COR-L47 (cell line): Measurements from ENCODE around the gene FUT2.
"Not testable (repeated sequence)": the region's sequence is repeated elsewhere in the genome, so short reads cannot be mapped to it uniquely, and the experiment has no call there.

Experiments
- DNase-seq: peaks from one replicate; lab custom pipeline; 2025; lab: John Stamatoyannopoulos, UW

Gene FUT2

DNA sequence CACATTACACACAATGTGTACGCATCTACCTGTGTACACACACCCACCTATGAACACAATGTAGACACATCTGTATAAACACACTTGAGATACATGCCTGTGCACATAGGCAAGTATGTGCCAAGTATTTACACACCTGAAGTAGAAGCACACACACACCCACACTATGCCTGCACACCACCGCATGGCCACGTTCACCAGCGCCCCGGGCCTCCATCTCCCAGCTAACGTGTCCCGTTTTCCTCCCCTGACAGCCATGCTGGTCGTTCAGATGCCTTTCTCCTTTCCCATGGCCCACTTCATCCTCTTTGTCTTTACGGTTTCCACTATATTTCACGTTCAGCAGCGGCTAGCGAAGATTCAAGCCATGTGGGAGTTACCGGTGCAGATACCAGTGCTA lies 6.9 kb downstream of the FUT2 start:
- no peak for DNase-seq

DNA sequence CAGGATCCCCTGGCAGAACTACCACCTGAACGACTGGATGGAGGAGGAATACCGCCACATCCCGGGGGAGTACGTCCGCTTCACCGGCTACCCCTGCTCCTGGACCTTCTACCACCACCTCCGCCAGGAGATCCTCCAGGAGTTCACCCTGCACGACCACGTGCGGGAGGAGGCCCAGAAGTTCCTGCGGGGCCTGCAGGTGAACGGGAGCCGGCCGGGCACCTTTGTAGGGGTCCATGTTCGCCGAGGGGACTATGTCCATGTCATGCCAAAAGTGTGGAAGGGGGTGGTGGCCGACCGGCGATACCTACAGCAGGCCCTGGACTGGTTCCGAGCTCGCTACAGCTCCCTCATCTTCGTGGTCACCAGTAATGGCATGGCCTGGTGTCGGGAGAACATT lies 7.5 kb downstream of the FUT2 start:
- no peak for DNase-seq

DNA sequence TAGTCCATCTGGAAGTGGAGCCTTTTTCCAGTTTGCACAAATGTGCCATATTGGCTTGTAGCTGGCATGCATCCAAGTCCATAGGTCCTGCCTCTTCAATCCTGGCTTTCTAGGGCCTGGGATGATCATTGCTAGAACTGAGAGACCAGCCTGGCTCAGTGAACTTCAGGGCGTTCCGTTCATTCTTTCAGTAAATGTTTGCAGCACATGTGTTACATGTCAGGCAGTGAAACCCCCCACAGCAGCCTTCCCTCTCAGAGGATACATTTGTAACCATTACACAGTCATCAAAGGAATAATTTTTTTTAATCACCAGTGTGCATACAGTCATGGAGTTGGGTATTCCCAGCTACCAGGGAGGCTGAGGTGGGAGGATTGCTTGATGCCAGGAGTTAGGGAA lies 9.7 kb downstream of the FUT2 start:
- no peak for DNase-seq

DNA sequence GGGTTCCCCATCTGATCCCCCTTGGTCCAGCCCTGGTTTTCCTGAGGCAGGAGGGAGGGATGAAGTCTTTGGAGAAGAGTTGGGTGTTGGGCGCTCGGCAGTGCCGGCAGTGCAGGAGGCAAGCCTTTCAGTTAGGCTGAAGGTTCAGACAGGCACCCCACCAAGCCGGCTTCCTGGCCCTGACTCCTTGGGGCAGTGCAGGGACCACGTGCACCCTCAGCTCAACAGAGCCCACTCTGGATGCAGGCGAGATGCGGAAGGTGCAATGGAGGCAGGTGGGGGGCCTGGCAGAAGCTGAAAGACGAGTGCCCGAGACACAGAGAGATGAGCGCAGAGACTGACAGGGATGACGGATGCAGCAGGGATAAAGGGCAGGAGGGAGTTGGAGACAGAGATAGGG lies 12.7 kb downstream of the FUT2 start:
- no peak for DNase-seq

DNA sequence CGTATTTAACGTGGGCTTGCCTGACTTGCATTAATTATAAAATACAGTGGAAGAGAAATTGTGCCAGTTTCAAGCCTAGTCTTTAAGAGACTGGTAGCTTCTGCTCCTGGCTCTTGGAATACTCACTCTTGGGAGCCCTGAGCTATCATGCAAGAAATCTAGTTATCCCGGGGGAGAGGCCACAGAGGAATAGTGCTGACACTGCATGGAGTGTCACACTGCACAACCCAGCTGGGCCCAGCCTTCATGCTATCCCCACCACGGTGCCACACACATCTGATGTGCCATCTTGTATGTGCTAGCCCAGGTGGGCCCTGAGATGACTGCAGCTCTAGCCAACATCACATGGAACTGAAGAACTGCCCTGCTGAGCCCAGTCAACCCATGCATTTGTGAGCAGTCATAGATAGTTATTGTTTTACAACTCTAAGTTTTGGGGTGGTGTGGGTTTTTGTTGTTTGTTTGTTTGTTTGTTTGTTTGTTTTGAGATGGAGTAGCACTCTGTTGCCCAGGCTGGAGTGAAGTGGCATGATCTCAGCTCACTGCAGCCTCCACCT lies 15.4 kb downstream of the FUT2 start:
- DNase-seq, result no peak

DNA sequence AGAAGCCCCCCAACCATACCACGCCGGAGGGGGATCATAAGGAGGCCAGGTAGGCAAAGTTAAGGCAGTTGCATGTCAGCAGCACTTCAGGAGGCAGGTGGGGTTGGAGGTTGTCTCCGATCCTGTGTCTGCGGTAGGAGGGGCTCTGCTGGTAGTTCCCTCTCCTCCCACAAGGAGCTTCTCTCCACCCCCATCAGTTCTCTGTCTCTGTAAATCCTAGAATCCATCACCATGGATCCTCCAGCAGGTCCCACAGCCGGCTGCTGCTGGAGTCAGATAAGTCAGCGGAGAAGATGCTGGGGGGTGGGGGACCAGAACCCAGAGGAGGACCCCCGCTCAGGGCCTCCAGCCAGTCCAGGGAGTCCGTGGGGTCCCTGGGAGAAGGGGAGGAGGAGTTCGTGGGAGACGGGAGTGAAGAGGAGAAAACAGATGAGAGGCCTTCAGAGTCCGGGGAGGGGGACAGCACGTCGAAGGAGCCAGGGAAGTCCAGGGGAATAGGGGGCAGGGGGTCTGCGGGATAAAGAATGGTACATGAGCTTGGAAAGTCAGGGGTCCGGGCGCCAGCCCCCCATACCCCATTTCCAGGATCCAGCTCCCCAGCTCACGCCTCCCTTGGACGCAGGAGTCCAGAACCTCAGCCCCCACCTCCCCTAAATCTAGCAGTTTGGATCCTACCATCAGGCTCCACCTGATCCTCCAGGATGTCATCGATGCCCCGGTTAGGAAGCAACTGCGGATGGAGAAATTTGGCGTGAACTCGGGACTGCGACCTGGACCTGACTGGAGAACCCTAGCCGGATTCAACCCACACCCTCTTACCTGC lies 17.5 kb downstream of the FUT2 start:
- DNase-seq, result no peak

DNA sequence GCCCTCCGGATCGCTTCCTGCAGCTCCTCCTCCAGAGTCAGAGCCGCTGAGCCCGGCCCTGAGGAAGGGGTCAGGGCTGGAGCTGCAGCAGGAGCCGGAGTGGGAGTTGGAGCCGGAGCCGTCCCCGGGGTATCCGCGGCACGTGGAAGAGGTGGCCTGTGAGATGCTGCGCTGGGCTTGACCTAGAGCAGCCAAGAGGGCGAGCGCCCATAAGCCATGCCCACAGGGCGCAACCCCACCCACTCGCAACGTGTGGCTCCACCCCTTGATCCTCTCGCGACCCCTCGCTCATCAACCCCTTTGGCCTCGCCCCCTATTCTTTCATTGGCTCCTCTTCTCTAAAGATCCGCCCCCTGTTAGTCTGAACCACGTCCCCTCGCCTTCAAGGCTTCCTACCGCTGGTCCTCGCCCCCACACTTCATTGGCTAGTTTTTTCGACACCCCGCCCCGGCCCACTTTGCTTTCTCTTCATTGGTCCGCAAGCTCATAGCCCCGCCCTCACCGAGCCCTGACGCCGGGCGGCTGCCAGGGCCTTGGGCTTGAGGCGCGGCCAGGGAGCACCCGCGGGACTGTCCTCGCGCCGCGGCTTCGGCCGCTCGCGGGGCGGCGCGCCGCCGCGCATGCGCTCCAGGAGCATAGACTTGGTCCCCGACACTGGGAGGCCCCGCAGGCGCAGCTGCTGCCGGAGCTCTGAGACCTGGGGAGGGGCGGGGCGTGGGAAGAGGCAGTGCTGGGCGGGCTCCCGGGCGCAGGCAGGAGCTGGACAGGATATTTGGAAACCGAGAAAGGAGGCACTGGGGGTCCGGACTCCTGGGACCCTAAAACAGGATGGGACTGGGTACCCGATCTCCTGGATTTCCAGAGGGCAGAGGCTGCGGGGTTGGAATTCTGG lies 18.3 kb downstream of the FUT2 start:
- peak; percentile 100 for DNase-seq

DNA sequence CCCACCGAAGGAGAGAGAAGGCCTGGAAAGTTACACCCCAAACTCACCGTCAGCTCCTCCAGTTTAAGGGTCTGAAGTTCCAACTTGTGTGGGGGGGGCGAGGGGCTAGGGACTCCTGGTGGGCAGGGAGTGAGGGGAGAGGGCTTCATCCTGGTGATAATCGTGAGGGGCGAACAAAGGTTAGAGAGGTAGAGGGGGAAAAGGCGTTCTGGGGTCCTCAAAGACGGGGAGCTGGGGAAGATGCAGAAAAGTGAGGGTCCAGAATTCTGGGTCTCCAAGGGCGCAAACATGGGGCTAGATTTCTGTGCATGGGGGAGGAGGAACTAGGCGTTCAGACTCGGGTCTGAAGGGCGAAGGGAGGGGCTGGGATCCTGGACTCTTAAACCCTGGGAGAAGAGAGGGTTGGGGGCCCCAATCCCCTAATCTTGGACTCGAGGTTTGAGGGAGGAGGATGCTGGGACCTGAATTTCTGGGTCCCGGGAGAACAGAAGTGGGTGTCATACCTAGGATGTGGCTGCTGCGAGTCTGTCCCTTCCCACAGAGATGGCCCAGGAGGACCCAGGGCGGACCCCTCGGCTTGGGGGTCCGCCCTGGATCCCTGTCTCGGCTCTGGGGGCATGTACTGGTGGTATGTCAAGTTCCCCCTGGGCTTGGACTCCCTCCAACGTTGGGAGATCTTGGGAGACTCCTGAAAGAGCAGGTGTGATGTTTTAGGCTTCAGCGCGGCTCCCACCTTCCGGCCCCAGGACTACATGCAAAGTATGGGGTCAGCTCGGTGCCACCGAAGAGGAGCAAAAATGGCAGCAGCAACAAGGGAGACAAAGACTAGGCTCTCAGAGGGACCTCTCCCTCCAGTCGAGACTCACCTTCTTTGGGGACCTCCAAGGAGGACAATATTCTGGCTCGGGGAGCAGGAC lies 19.2 kb downstream of the FUT2 start:
- no peak for DNase-seq

DNA sequence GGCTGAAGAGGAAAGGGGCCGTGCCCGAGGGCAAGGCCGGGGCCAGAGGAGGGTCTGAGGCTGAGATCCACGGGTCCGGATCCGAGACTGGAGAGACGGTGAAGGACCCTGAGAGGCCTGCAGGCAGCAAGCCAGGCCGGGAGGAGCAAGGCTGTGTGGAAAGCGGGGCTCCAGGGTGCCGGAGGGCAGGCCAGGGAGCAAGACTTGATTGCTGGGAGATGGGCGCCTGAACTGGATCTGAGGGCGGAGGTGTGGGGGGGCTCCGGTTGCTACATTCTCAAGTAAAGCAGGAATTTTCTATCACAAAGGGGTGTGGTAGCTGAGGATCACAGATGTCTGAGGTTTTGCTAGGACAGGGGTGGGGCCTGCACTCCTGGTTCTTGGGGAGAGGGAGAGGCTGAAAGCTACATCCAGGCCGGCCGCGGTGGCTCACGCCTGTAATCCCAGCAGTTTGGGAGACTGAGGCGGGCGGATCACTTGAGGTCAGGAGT lies 20.0 kb downstream of the FUT2 start:
- no peak for DNase-seq

DNA sequence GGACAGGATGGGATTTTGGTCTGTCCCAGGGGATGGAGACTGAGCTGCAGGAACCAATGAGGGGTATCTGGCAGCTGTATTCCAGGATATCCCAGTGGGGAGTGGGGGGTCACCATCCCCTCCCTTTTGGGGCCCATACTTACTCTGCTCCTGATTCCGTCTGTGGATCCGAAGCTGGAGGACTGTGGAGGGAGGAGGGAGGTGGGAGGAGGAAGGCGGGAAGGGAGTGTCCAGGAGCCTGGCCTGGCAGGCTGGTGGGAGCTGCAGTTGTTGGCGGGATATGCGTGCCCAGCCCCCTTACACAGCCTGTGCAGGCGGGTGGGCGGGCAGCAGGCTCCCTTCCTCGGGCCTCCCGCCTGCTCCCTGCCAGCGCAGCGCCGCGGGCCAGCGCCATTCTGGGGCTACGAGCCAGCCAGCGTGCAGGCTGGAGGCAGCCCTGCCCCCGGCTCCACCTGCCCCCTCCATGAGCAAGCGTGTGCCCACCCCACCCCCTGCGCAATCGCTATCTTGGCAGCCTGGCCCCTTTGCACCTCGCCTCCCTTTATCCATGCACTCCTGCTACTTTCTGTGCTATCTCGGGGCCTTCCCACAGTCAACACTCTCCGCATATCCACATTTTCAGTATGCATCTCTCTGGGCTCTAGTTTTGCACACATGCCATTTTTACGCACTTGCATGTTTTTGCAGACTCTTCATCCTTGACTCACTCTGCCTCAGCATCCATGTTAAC lies 21.0 kb downstream of the FUT2 start:
- peak; percentile 50 for DNase-seq

DNA sequence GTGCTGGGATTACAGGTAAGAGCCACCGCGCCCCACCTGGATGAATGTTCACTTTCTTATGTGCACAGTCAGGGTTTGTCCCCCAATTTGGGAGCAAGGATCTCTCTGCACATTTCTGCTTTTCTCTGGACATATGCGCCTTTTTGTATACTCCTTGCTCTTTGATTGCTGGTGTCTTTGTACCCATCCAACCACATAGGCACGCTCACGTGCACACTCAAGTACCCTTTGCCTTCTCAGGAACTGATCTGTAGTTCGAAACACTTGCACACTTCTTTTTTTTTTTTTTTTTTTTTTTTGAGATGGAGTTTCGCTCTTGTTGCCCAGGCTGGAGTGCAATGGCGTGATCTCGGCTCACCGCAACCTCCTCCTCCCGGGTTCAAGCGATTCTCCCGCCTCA lies 22.3 kb downstream of the FUT2 start:
- not testable (repeated sequence) for DNase-seq

DNA sequence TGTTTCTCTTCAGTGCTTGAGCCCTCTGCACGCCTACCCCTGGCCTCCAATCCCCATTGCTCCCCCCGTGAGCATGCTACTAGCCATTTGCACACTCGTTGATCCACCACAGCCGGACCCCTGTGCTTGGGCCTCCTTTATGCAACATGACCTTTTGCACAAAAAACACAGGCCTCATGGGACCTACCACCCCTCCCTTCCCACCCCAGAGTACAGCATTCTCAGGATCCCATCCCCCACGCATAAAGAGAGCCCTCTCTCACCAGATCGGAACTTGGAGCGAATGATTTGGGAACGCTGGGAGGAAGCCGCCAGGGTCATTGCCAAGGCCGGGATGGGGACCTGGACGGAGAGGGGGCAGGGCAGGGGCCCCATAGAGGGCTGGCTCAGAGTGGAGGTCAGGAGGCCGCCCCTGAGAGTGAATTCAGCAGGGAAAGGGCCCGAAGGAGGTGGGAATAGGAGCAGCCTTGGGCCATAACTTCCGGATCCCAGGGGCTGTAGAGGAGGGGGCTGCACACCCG lies 23.0 kb downstream of the FUT2 start:
- no peak for DNase-seq

DNA sequence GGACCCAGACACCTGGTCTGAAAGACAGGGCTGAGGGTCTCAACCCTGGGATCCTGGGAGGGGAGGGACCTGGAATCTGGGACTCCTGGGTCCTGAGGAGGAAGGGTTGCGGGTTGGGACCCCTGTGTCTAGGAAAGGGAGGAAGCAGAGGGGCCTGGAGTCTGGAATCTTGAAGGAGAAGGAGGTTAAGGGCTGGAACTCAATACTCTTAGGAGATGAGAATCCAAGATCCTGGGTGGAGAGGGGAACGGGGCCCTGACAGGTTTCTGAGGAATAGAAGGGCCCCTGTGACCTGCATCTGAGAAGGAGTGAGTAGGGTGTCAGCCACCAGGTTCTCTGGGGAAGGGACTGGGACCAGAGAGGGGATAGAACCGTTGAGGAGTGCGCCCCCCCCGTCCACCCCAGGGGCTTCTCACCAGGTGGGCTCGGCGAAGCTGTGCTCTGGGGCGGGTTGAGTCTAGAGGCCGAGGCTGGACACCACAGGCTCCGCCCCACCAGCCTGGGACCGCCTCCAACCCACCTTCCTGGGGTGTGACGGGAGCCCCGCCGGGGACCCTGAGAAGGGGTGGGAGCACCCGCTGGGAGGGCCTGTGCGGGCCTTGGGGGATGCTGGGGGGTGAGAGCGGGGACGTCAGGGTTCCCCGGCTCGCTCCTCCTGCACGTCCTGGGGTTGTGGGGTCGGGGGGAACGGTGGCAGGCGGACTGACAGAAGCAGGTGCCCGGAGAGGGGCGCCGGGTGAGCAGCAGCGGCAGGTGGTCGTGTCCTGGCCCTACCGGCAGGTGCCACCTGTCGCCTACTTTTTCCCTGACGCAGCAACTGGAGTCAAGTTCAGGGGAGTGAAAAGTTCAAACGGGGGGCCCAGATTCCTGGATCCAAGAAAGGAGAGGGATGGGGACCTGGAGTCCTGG lies 23.7 kb downstream of the FUT2 start, which contains the start of gene MAMSTR:
TSS of gene MAMSTR (minus strand) at position 463 of the 909 bp plus-strand sequence. CDS start 694 bp downstream, outside the sequence.
- DNase-seq, result no peak

DNA sequence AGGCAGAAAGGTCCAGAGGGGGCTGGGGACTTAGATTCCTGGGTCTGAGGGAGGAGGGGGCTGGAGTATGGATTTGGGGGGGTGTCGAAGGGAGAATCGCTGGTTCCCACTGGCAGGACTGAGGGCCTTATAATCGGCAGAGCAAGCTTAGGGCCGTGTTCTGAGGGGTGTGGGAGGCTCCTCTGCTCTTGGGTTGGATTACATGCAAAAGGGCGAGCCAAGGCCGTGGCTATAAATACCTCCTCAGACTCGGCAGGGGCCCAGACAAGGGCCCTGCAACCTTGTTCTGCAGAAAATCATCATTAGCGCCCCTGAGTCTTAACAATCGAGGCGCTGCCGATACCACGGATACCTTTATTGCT lies 24.5 kb downstream of the FUT2 start:
- no peak for DNase-seq

DNA sequence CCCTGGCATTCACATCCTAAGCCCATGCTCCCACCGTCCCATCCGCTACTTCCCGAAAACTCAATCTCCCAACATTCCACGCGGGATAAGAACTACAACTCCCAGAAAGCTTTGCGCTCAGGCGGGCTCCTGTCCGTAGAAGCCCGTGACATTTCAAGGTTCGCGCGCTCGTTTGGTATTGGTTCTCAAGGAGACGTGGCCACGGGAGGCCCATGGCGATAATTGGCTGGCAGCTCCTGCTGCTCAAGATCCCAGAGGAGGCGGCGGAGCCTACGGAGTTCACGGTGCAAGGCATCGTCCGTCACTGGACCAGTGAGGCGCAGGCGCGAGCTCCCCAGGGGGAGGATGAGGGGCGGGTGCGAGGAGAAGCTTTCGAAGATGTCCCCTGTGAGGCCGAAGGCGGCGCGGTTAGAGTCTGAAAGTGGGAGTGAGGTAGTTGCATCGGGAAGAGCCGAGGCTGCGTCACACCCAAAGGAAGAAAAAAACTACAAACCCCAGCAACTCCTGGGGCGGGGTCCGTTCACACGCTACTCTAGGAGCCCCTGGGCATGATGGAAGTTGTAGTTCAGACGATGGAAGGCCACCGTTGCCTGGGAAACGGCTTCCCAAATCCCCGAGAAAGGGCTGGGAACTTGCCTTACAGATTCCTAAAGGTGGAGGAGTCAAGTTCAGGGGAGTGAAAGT lies 25.0 kb downstream of the FUT2 start:
- DNase-seq, result peak; percentile 98

DNA sequence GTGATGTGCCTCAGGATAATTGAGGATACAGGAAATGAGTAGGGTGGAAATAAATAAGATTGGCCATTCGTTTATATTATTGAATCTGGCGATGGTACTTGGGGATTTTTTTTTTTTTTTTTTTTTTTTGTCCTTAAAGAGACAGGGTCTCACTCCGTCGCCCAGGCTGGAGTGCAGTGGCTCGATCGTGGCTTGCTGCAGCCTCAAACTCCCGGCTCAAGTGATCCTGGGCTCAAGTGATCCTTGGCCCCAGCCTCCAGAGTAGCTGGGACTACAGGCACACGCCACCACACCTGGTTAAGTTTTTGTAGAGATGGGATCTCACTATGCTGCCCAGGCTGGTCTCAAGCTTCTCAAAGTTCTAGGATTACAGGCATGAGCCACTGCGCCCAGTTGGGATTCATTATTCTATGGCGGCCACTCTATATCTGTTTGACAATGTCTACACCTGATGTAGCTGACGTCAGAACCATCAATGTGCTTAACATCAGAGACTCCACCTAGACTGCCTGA lies 26.5 kb downstream of the FUT2 start:
- no peak for DNase-seq

DNA sequence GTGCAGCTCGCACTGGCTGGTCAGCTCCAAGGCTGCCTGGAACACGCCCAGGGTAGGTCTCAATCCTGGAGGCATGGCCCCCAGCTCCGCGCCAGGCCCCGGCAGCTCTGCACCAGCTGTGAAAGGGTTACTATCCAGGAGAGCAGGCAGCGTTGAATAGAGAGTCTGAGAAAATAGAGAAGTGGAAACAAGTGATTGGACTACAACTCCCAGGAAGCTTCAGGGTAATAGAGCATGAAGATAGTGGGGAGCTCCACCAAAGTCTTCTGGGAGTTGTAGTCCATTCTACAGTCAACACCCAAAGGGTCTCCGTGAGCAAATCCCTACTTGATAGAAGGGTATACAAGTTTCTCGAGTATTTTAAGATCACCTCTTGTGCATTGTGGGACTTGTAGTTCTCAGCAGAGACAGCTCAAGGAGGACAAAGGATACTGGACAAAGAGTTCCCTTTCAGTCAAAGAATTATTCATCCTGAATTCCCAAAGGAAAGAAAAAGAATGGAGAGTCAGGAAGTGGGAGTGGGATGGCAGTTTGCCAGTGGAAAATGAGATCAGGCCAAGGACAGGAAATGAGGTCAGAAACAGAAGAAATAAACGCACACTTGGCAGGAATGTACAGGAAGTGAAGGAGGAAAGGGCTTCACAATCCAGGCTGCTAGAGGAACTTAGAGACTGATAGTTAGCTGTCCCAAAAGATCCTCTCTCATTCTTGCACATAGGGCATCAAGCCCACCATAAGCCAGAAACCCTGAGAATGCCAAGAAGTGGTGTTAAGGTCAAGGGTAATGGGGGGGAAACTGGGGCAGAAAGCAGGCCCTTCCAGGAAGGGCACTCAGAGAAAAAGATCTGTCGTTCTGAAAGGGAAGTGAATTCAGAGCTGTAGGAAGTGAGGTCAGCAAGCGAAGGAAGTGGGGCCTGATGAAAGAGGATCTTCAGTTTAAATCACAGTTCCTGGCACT lies 29.3 kb downstream of the FUT2 start:
- peak; percentile 52 for DNase-seq

DNA sequence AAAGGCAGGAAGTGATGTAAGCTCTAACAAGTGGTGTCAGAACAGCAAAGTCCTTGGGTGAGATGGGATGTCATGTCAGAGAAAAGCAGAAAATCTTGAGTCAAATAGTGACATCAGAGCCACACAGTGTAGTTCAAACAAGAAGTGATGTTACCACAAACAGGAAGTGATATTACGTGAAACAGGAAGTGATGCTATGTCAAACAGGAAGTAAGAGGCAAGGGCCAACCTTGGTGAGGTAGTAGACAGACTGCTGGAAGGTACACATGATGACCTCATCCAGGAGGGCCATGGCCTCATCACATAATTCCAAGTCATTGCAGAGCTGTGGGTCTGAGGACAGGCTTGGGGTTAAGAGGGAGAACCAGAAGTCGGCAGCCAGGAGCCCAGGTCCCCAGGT lies 30.8 kb downstream of the FUT2 start:
- no peak for DNase-seq
